ENCODE results near the gene ZSCAN30.

The ZSCAN30 gene

DNA sequence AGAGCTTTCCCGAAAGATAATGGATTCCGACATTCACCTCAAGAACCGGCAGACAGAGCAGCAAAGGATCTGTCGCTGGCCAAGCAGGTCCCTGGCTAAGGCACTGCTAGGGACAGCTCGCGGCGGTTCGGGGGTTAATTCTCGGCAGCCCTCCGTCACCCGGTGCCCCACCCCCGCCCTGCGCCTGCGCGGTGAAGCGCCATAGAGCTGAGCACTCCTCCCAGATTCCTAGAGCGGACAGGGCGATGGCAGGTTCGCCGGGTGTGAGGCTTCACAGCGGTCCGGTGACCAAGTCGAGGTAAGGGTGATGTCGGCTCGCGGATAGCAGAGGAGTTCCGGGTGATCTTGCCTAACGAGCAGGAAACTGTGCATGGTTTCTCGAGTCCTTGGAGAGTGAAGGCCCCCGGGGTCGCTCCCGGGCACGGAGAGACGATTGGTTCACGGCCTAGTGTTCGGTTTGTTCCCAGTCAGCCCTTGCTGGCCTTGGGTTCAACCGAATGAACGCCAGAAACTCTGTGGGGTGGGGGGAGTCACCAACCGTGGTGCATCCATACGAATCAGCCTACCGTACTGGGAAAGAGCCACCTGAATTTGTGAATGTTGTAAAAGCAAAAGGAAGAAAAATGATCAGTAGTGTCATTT lies at the start of gene ZSCAN30:
TSS of gene ZSCAN30 (minus strand) at position 136 of the 642 bp plus-strand sequence. CDS start 25,877 bp downstream, outside the sequence.
- DNase-seq, result peak; percentile 83

GRCh38 chr18:35337286-35337685 lies 47.3 kb upstream of the ZSCAN30 start:
- no peak for DNase-seq

GRCh38 chr18:35335866-35336265 lies 45.8 kb upstream of the ZSCAN30 start:
- no peak for DNase-seq

GRCh38 chr18:35334821-35335220 lies 44.8 kb upstream of the ZSCAN30 start:
- no peak for DNase-seq

DNA sequence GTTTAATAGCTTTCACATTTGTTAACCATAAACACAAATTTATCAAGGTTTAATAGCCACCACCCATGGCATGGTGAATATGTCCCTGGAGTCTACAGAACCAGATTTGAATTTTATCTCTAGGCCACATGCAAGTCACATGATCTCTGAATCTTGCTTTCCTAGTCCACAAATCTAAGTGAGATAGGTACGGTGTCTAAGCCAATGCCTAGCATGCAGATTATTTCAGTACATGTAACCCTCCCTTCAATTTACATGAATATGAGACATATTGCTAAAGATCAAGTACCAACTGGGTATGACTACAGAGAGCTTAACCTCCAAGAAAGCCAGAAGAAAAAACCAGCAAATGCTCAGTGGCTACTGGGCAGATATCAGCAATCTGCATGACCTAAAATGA lies 44.2 kb upstream of the ZSCAN30 start:
- no peak for DNase-seq

DNA sequence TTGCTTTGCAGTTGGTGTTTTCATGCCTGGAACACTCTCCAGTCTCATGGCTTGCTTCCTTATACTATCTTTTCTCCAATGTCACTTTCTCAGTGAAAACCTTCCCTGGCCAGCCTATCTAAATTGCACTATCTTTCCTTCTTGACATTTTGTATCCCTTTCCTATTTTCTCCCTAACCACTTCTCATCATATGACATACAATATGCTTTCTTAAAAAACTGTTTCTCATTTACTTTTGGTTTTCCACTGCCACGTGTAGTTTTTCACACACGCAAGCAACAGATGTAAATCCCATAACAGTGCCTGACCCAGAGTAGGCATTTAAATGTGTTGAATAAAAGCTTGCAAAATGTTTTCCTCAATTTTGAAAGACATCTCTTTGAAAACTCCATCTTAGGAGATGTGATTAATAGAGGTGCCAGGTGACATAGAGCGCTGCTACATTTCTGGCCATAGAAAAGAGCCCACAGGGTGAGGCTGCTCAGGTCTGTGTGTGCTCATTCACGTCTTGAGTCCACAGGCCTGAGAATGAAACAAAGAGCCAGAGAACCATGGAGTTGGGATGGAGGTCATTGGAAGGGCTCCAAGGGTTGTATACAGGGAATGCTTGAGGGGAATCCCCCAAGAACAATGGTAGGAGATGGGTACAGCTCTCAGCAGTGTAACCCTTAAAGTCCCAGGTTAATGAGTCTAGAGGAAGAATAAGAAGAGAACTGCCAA lies 41.5 kb upstream of the ZSCAN30 start:
- DNase-seq, result no peak

DNA sequence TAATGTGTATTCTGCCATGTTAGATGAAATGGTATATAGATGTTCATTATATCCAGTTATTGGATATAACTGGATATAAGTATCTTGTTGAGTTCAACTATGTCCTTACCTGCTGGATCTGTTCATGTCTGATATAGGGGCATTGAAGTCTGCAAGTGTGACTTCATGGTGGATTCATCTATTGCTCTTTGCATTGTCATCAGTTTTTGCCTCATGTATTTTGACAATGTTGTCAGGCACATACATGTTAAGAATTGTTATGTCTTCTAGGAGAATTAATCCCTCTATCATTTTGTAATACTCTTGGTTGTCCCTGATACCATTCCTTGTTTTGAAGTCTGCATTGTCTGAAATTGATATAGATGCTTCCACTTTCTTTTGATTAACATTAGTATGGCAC lies 38.8 kb upstream of the ZSCAN30 start:
- DNase-seq, result no peak

GRCh38 chr18:35326695-35327387 lies 36.8 kb upstream of the ZSCAN30 start:
- DNase-seq, result no peak

GRCh38 chr18:35324926-35325655 lies 35.1 kb upstream of the ZSCAN30 start:
- no peak for DNase-seq

DNA sequence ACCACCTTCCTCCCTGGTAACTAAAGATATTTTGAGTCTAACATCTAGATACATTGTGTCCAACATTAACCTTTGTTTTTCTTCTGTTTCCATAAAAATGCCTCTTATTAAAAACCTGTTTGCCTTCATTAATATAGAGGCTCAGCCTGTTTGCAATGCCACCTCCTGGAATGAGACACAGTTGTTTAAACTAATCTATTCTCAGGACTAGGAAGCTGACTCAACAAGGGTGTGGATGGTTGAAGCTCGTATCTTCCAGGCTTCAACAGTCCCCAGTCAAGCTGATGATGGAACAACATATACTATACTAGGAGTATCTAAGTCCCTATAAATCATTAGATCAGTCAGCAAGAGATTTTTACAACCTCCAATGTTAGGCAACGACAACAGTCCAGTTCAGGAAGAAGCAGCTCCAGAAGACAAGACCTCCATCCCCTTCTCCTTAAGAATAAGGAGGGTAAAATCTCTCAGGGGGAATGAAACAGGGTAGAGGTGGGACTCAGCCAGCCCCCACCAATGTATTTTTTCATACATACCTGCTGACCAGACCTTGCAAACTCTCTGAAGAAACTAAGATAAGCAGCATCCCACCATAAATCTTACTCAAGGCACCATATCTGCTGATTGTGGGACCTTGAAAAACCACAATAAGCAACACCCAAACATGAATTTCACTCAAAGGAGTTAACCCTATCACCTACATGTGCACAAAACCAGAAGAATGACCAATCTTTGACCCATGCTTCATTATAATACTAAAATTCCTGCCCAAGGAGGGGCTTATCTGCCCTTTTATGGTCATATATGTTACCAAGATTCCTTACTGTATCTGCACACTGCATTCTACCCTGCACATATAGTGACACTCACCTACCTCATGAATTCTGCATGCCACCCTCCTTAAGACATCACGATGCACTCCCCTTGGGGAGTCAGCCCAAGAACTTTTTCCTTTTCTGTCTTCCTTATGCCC lies 32.7 kb upstream of the ZSCAN30 start:
- no peak for DNase-seq

DNA sequence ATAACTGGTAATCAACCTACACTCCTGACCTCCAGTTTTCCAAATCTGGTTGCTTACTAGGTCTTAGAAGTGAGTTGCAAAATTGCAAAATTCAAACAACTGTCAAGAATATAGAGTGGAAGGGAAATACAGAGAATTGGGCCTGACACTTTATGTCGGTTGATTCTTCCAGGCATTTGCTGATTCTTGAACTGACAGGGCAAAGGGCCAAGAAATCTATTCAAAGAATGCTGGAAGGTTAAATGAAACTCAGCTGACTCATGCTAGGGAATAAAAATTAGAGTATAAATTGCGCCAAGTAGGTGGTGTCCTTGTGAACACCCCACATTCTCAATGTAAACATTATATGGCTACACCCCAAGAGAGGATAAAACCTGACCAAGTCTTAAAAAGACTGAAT lies 21.5 kb upstream of the ZSCAN30 start:
- no peak for DNase-seq

DNA sequence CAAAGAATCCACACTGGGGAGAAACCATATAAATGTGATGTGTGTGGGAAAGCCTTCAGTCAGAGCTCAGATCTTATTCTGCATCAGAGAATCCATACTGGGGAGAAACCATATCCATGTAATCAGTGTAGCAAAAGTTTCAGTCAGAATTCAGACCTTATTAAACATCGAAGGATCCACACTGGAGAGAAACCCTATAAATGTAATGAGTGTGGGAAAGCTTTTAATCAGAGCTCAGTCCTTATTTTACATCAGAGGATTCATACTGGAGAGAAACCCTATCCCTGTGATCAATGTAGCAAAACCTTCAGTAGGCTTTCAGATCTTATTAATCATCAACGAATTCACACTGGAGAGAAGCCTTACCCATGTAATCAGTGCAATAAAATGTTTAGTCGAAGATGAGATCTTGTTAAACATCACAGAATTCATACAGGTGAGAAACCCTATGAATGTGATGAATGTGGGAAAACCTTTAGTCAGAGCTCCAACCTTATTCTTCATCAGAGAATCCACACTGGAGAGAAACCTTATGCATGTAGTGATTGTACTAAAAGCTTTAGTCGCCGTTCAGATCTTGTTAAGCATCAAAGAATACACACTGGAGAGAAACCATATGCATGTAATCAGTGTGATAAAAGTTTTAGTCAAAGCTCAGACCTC lies 16.7 kb upstream of the ZSCAN30 start:
- DNase-seq, result no peak

GRCh38 chr18:35303610-35304009 lies 13.6 kb upstream of the ZSCAN30 start:
- DNase-seq, result no peak

- no peak for DNase-seq
These were observed 6.0 kb upstream of the ZSCAN30 start for GRCh38 chr18:35296060-35296459.

GRCh38 chr18:35291166-35291565 lies 1.1 kb upstream of the ZSCAN30 start:
- DNase-seq, result no peak

- DNase-seq, result no peak
These were observed 319 bp downstream of the ZSCAN30 start for GRCh38 chr18:35289727-35290093.

- no peak for DNase-seq
These were observed 736 bp downstream of the ZSCAN30 start for GRCh38 chr18:35289293-35289692.

- DNase-seq, result peak; percentile 83
These were observed 5.2 kb downstream of the ZSCAN30 start for GRCh38 chr18:35284841-35285240.

GRCh38 chr18:35283923-35284794 lies 5.9 kb downstream of the ZSCAN30 start:
- DNase-seq, result no peak

DNA sequence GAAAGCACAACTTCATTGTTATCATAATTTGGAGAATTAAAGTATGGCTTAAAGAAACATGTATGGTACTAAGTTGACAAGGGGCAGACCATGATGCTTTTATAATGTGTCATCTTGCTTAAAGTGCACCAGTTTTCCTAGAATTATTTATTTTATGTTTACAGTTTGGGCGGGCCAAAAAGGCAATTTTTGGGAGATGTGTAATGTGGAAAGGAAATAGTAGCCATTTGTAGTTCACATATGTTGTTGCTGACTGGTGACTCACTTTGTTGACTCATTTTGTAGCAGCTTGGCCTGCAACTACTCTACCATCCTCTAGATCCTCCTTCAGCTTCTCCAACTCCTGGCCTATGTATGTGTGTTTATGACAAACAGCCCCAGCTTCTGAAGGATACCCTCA lies 7.7 kb downstream of the ZSCAN30 start:
- DNase-seq, result peak; percentile 27

GRCh38 chr18:35278969-35279368 lies 11.1 kb downstream of the ZSCAN30 start:
- no peak for DNase-seq
